ENCODE results near the gene FNDC1. TPM values are rescaled to one million over a fixed set of nuclear protein-coding genes. Genes with fewer than 3 reads are reported as not detected.

The FNDC1 gene
- polyA plus RNA-seq, 3 donors from 2014 or later = not detected

GRCh38 chr6:159317430-159317829 lies 148.2 kb downstream of the FNDC1 start:
- Mint-ChIP-seq H3K27ac (no peak overlapping the region), H3K9me3 (no peaks in the 10 kb centered on the region), H3K36me3 (no peaks in the 10 kb centered on the region), H3K4me1 (no peaks in the 10 kb centered on the region), H3K4me3 (no peak overlapping the region), H3K27me3 (ENCODE audit: low read depth in 3 of 3) (peaks cover 4 to 5% (median 4%) of the 10 kb centered on the region in 3 donors)
- no peak for DNase-seq

- Mint-ChIP-seq H3K36me3 (no peaks in the 10 kb centered on the region), H3K4me3 (no peak overlapping the region), H3K9me3 (peaks cover 0 to 2% (median 0%) of the 10 kb centered on the region in 6 donors), H3K27ac (no peak overlapping the region), H3K4me1 (no peaks in the 10 kb centered on the region), H3K27me3 (ENCODE audit: low read depth in 3 of 3) (peaks cover 2 to 5% (median 5%) of the 10 kb centered on the region in 3 donors)
- no peak for DNase-seq
Observed at GRCh38 chr6:159321267-159321666, 152.1 kb downstream of the FNDC1 start.

Other genes starting within 250 kb of the FNDC1 start
- gene RSPH3, start 169.2 kb upstream of the FNDC1 start, polyA plus RNA-seq = 1 to 10 TPM in 2 of 3 donors, not detected in 1; 2.0 to 3.1 TPM
- 100 to 1,000 TPM in 1 of 3 donors, 10 to 100 TPM in 2; 63.6 to 114 (median 84.4) TPM for gene TAGAP, start 124.4 kb upstream of the FNDC1 start, polyA plus RNA-seq